PC-3 (cell line): Measurements from ENCODE around the gene KMT5C. TPM values are rescaled to one million over a fixed set of nuclear protein-coding genes. Genes with fewer than 3 reads are reported as not detected.

Experiments
- ATAC-seq: fragments of 200-7000 bp; cut with Tn5 transposase; 2 replicates; pipeline ENCODE4 v1.9.1; 2020; ENCODE audit warnings: mild to moderate bottlenecking, moderate library complexity
- BruUV-seq: library from RNA; stranded (reverse); fragments of 400-500 nt; replicated peaks from 2 replicates; lab custom pipeline; 2021; lab: Mats Ljungman, UMichigan
- CTCF ChIA-PET: fragments of 300-600 bp; sonication (Branson Sonifier 250); formaldehyde crosslinking; loops from one replicate; lab custom pipeline; 2022; ENCODE audit warnings: antibody characterized with exemption; lab: Charles Lee
- POLR2A ChIA-PET: fragments of 300-600 bp; sonication (Branson Sonifier 250); formaldehyde crosslinking; loops from one replicate; lab custom pipeline; 2022; ENCODE audit warnings: antibody characterized with exemption; ENCODE audit not compliant: unreplicated experiment; lab: Charles Lee
- DNase-seq: peaks from one replicate; pipeline ENCODE4 v3.0.0-alpha.2; 2015
- H2AFZ ChIP-seq: fragments of 300-600 bp; sonication (generic); 2 replicates; pipeline ENCODE4 v1.6.0; 2016; ENCODE audit warnings: antibody characterized with exemption, low read length
- H3F3A ChIP-seq: fragments of 300-600 bp; sonication (generic); one replicate; pipeline ENCODE4 v1.6.0; 2017; ENCODE audit warnings: antibody characterized with exemption, low read length, control low read depth, mild to moderate bottlenecking; ENCODE audit not compliant: unreplicated experiment
- H3K27ac ChIP-seq: fragments of 300-600 bp; sonication (generic); 2 replicates; pipeline ENCODE4 v1.5.1; 2016; ENCODE audit warnings: mild to moderate bottlenecking, low read length
- H3K27me3 ChIP-seq: fragments of 300-600 bp; sonication (generic); 2 replicates; pipeline ENCODE4 v1.6.1; 2016; ENCODE audit warnings: low read length, mixed read lengths
- H3K36me3 ChIP-seq: fragments of 300-600 bp; sonication (generic); 2 replicates; pipeline ENCODE4 v1.6.1; 2016; ENCODE audit warnings: low read depth, mixed run types, low read length, mixed read lengths
- H3K4me1 ChIP-seq: fragments of 300-600 bp; sonication (generic); 2 replicates; pipeline ENCODE4 v1.5.1; 2016; ENCODE audit warnings: low read length; ENCODE audit not compliant: insufficient read depth
- H3K4me2 ChIP-seq: fragments of 300-600 bp; sonication (generic); 2 replicates; pipeline ENCODE4 v1.6.0; 2016; ENCODE audit warnings: low read length
- H3K4me3 ChIP-seq: fragments of 300-600 bp; sonication (generic); 2 replicates; pipeline ENCODE4 v1.5.1; 2016; ENCODE audit warnings: mild to moderate bottlenecking, low read length, mixed read lengths
- H3K79me2 ChIP-seq: fragments of 300-600 bp; sonication (generic); 2 replicates; pipeline ENCODE4 v1.6.1; 2017; ENCODE audit warnings: low read length, mixed read lengths
- H3K9ac ChIP-seq: fragments of 300-600 bp; sonication (generic); 2 replicates; pipeline ENCODE4 v1.6.0; 2016; ENCODE audit warnings: mild to moderate bottlenecking, low read length
- H3K9me2 ChIP-seq: fragments of 300-600 bp; sonication (generic); replicated peaks from 2 replicates; pipeline ENCODE4 v1.6.1; 2016; ENCODE audit warnings: mixed run types, low read length, mixed read lengths
- H3K9me3 ChIP-seq: fragments of 300-600 bp; sonication (generic); 2 replicates; pipeline ENCODE4 v1.6.1; 2016; ENCODE audit warnings: low read length, mixed read lengths
- H4K20me1 ChIP-seq: fragments of 300-600 bp; sonication (generic); 2 replicates; pipeline ENCODE4 v1.6.1; 2016; ENCODE audit warnings: low read length, mixed read lengths
- CTCF ChIP-seq: fragments of 300-600 bp; sonication (generic); conservative IDR thresholded peaks from 2 replicates; pipeline ENCODE4 v1.5.1; 2017; ENCODE audit warnings: antibody characterized with exemption, low read depth, mild to moderate bottlenecking, low read length
- EZH2 ChIP-seq: fragments of 300-600 bp; sonication (generic); IDR thresholded peaks from one replicate; pipeline ENCODE4 v1.6.1; 2017; ENCODE audit warnings: antibody characterized with exemption, mild to moderate bottlenecking, low read length; ENCODE audit not compliant: unreplicated experiment
- EZH2phosphoT487 ChIP-seq: fragments of 300-600 bp; sonication (generic); IDR thresholded peaks from 2 replicates; pipeline ENCODE4 v1.6.1; 2018; ENCODE audit warnings: mild to moderate bottlenecking, antibody characterized with exemption, low read length, borderline replicate concordance
- intact Hi-C: fragments of 100-400 bp; cut with micrococcal nuclease; formaldehyde crosslinking; loops from 2 replicates; pipeline ENCODE4 v1.9.0; 2023
- total RNA-seq: library from RNA; depleted of rRNA; stranded (reverse); fragments of >200 nt; gene quantifications from 2 replicates; pipeline ENCODE4 v1.2.3, GENCODE V29; 2014

The KMT5C gene
- total RNA-seq, 1 experiment from 2014 or later = 21.9 TPM

- TF ChIP-seq EZH2phosphoT487 = no peak
- TF ChIP-seq EZH2 = no peak
- no peak for TF ChIP-seq CTCF
- H3K79me2 ChIP-seq = no peaks in the 10 kb centered on the region
- H3K4me2 ChIP-seq = no peak overlapping the region
- no TSS peak for BruUV-seq
- intact Hi-C loops = no loop called here
- CTCF ChIA-PET = no interaction called here
- no peak overlapping the region for H3K27ac ChIP-seq
- POLR2A ChIA-PET = no interaction called here
- H3K9me3 ChIP-seq = no peaks in the 10 kb centered on the region
- no peaks in the 10 kb centered on the region for H3K4me1 ChIP-seq
- H4K20me1 ChIP-seq = no peaks in the 10 kb centered on the region
- DNase-seq (no peak), ATAC-seq (no peak)
- no peaks in the 10 kb centered on the region for H3K27me3 ChIP-seq
- no peaks in the 10 kb centered on the region for H3F3A ChIP-seq
- H3K36me3 ChIP-seq = no peaks in the 10 kb centered on the region
- H3K4me3 ChIP-seq = no peak overlapping the region
- H2AFZ ChIP-seq = no peak overlapping the region
- no peak overlapping the region for H3K9ac ChIP-seq
- no peaks in the 10 kb centered on the region for H3K9me2 ChIP-seq
These were observed 28.3 kb upstream of the KMT5C start for GRCh38 chr19:55311397-55311796.

- no peaks in the 10 kb centered on the region for H3K36me3 ChIP-seq
- no peak overlapping the region for H3K9ac ChIP-seq
- H4K20me1 ChIP-seq = no peaks in the 10 kb centered on the region
- no peaks in the 10 kb centered on the region for H3K79me2 ChIP-seq
- no peak overlapping the region for H3K27ac ChIP-seq
- H3K4me3 ChIP-seq = no peak overlapping the region
- no TSS peak for BruUV-seq
- H3K4me1 ChIP-seq = no peaks in the 10 kb centered on the region
- no peaks in the 10 kb centered on the region for H3F3A ChIP-seq
- TF ChIP-seq EZH2 (no peak), EZH2phosphoT487 (no peak), CTCF (no peak)
- H3K9me2 ChIP-seq = no peaks in the 10 kb centered on the region
- no peaks in the 10 kb centered on the region for H3K9me3 ChIP-seq
- DNase-seq = no peak
- no peak overlapping the region for H3K4me2 ChIP-seq
- intact Hi-C loops = no loop called here
- ChIA-PET CTCF (no interaction called here), POLR2A (no interaction called here)
- ATAC-seq = no peak
- no peak overlapping the region for H2AFZ ChIP-seq
- no peaks in the 10 kb centered on the region for H3K27me3 ChIP-seq
These were observed 27.9 kb upstream of the KMT5C start for GRCh38 chr19:55311797-55312196.

GRCh38 chr19:55312621-55313512 is 26.8 kb upstream of the KMT5C start:
- TF ChIP-seq EZH2phosphoT487 (no peak), CTCF (no peak), EZH2 (no peak)

More at GRCh38 chr19:55312621-55313512, 26.8 kb upstream of the KMT5C start:
- Histone ChIP-seq H3F3A (no peaks in the 10 kb centered on the region), H3K9me3 (no peaks in the 10 kb centered on the region), H3K79me2 (no peaks in the 10 kb centered on the region), H3K4me2 (no peak overlapping the region), H3K4me1 (no peaks in the 10 kb centered on the region), H3K9ac (no peak overlapping the region), H3K27me3 (no peaks in the 10 kb centered on the region), H4K20me1 (no peaks in the 10 kb centered on the region), H3K4me3 (no peak overlapping the region), H3K36me3 (no peaks in the 10 kb centered on the region), H3K9me2 (no peaks in the 10 kb centered on the region), H3K27ac (no peak overlapping the region), H2AFZ (no peak overlapping the region)
- ChIA-PET POLR2A (no interaction called here), CTCF (no interaction called here)
- intact Hi-C loops = no loop called here
- ATAC-seq (no peak), DNase-seq (no peak)
- no TSS peak for BruUV-seq
